Glomerular visceral epithelial cell (primary cell): ENCODE data around the gene KDM4B.

Experiments used
- DNase-seq: peaks from one replicate; pipeline ENCODE4 v3.0.0-alpha.2; 2016; ENCODE audit errors: extremely low spot score

KDM4B gene

DNA sequence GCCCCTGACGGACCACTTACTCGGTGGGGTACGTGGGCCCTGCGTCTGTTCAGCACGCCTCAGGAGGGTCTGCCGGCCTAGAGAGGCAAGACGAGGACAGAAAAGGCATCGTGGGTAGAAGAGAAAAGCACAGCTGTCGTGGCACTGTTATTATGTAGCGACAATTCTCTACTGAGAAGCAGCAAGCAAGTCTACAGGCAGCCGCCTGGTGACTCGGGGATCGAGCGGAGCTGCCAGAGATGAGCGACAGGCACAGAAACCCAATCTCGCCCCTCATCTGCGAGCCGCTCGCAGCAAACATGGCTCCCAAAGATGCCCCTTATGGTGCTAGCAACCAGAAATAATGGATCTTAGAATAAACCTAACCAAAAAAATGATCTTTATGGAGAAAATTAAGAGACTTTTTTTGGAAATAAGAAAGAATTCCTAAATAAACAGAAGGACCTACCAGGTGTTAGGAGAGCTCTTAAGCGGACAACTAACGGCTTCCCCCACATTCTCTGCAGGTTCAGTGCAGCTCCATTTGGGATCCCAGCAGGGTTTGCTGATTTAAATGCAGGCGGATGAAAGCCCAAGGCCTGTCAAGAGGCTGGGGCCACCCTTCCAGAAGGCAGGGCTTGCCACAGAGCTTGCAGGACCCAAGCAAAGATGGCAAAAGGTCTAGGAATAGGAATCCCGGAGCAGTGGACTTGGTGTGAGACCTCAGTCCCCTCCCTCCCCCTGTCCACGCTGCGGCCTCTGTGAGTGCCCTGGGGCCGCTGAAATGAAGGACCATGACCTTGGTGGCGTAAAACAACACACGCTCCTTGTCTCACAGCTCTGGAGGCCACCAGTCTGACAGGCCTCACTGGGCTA is 152.6 kb downstream of the KDM4B start:
- no peak for DNase-seq

- no peak for DNase-seq
Observed at GRCh38 chr19:5122121-5122400, 153.1 kb downstream of the KDM4B start.

DNA sequence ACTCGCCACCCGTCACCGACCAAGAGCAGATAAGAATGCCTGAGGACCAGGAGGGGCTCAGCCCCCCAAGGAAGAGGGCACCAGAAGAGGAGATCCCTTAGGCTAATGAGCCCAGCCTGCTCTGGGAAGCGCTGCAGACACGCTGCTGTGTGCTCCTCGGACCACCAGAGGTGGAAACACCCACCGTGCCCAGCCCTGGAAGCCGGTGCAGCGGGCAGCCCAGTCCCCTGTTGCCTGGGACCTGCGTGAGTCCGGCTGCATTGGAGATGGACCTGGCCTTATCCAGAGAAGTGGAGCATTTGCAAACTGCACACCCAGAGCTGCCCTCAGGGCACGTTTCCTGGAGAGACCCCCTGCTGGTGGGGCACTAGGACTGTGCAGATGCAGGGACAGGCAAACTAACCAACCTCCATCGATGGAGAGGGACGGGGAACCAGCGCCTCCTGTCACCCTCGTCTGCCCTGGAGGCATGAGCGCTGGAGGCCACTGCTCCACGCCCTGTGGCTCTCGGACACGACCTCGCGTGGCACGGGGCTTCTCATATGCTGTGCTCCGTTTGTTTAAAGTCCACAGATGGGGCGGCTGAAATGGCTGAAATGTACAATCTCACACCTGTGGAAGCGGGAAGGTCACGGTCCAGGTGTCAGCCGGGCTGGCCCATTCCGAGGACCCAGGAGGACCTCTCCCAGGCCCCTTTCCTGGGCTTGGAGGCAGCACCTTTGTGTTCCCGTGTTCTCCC is 153.9 kb downstream of the KDM4B start:
- DNase-seq: no peak

DNA sequence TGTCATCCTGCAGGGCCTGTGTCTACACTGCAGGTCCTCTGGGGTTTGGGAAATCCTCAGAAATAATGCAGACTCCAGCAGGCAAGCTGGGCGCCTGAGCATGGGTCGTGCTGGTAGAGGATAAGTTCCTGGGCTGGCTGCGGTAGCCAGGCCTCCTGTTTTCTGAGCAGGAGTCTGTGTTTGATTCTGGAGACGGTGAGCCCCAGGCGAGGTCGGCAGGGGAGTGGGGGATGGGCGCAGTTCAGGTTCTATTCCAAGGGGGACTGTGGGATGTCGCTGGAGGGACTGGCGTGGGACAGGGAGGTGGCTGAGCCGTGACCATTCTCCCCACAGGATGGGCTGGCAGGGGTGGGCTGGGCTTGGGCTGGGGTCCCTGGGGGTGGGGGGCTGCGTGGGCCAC is 154.7 kb downstream of the KDM4B start:
- DNase-seq: no peak

GRCh38 chr19:5124111-5124855 is 155.4 kb downstream of the KDM4B start:
- DNase-seq: no peak

DNA sequence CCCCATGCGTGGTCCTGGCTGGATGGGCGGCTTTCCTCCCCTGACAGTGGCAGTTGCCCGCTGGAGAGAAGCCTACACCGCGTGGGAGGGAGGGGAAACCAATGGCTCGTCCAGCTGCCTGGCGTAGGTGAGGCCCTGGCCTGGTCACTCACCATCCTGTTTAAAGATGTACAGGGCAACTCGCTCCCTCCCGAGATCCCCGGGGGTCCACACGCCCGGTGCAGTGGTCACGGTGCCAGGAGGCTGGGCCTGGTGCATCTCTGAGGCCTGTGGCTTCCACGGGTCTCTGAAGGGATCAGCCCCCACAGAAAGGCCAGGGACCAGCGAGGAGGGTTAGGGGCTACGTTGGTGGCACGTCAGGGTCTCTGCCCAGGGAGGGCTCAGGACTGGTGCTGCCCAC is 156.5 kb downstream of the KDM4B start:
- no peak for DNase-seq

- no peak for DNase-seq
Observed at GRCh38 chr19:5125797-5126497, 157.0 kb downstream of the KDM4B start.

DNA sequence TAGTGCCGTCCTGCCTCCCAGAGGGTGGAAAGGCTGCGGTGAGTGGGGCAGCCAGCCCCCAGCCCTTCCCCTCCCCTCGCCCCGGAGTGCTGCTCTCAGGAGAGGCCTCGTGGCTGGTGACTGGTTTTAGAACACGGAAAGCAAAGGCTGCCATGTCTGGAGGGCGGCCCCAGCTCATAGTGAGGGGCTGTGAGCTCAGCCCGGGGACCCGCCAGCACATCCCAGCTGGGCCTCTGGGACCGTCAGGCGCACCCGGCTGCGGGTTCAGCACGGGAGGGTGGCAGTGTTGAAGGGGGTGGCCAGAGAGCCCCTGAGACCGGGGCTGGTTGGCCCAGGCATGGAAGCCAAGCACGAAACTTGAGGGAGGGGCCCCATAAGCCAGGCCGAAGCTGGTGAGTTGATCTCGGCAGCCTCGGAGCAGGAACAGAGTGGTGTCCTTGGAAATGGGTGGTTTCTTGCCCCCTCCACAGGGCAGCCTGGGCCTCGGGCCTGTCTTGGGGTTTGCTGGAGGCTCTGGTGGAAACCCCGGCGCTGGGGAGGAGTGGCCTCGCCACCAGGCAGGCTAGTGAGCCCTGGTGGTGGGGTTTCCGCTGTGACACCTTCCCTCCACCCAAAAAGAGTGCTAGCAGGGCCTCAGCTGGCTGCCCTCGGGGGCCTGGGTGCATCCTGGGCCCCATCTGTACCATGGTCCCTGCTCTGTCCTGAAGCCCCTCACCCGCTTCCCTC is 157.7 kb downstream of the KDM4B start:
- DNase-seq: no peak

DNA sequence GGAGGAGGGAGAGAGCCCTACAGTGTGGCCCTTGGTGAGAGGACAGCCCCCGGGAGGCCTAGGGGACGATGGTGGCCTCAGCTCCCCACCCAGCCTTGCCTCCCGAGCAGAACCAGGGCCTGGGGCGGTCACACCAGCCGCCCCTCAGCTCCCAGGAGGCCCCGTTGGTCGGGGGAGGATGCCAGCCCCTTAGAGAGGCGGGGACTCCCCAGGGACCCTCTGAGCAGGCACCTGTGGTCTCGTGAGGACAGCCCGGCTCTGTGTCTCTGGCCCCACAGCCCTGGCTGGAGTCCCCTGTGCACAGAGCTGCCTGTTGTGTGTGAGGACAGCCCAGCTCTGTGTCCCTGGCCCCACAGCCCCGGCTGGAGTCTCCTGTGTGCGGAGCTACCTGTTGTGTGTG is 158.8 kb downstream of the KDM4B start:
- no peak for DNase-seq

DNA sequence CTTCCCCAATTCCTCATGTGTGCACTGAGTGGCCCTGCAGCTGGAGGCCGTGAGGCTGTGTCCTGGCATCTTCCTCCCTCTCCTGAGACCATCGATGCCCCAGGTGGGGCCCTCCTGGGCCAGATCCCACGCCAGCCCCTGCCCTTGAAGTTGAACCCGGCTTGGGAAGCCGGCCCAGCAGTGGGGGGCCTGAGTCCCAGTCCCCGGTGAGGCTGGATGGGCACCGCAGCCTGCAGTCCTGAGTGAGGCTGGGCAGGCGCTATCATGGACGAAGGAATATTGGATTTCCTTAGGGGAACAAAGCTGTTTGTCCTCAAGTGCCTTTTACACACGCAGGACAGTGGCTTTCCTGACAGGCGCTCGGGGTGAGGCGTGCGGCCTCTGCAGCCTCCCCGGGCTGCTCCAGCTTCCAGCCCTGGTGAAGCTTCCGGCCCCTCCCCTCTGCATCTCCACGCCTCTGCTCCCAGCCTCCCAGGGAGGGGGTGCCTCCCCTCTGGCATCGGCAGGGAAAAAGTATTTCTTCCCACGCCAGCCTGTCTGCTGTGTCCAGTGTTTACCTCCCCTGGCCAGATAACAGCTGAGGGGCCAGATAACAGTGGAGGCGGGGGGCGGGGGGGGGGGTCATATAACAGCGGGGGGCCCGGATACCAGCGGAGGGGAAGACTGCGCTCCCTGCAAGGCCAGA is 159.5 kb downstream of the KDM4B start:
- DNase-seq: no peak

DNA sequence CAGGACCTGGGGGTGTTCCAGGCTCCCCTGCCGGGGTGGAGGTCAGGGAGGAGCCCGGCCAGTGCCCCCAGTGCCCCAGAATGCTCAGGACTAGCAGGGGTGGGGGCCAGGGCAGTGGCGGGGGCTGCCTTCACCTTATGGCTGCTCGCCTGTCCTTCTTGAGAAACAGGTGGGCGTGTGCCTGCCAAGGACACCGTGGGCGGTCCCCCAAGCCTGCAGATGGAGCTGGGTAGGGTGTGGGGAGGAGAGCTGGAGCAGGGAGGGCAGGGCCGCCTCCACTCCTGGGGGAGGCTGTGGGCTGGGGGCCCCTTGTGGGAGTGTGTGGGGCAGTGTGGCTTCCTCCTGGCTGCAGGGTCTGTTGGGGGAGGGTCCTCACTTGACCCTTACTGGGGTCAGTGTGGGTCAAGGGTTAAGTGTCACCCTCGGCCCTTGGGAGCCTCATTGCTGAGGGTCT is 160.1 kb downstream of the KDM4B start:
- DNase-seq: no peak

DNA sequence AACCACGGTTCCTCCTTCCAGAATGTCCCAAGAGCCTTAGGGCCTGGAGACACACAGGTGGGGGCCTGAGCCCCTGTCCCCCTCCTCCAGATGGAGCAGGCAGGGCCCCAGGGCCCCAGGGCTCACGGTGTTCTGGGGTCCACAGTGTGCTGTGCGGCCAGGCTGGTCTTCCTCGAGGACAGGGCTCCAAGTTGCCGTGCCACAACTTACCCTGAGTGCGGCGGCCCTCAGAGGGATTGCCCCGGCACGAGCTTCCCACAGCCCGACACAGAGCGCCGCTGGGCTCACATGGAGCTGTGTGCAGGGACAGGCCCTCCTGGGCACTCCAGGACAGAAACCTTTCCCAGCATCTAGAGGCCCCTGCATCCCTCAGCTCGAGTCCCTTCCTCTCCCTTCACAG is 160.8 kb downstream of the KDM4B start:
- no peak for DNase-seq

DNA sequence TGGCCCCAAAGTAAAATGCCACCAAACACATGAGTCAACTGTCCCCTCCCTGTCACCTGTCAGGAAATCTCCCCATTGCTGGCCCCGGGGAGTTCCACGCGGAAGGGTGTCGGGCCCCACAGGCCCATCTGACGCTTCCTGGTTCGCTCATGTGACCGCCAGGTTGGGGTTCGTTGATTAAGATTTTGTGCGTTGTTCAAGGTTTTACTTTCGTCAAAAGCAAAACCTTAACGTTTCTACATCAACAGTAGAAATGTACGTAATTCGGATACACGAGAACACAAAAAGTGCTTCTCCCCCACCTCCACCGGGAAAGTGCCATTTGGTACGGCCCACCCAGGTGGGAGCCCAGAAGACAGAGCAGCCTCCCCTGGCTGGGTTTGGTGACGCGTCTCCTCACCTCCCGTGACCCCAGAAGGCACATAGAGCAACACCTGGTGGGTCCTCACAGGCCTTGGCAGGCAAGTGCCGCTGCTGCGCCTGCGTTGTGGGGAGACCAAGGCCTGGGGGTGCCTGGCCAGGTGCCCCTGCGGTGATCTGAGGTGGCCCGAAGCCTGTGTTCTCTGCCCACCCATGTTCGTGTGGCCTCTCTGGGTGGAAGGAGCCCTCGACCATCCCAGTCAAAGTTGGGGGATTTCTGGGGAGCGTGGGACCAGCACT is 161.6 kb downstream of the KDM4B start:
- no peak for DNase-seq

DNA sequence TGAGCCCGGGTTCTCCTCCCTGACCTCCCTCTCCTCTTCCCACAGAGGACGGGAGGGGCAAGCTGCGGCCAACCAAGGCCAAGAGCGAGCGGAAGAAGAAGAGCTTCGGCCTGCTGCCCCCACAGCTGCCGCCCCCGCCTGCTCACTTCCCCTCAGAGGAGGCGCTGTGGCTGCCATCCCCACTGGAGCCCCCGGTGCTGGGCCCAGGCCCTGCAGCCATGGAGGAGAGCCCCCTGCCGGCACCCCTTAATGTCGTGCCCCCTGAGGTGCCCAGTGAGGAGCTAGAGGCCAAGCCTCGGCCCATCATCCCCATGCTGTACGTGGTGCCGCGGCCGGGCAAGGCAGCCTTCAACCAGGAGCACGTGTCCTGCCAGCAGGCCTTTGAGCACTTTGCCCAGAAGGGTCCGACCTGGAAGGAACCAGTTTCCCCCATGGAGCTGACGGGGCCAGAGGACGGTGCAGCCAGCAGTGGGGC is 162.2 kb downstream of the KDM4B start:
- no peak for DNase-seq

DNA sequence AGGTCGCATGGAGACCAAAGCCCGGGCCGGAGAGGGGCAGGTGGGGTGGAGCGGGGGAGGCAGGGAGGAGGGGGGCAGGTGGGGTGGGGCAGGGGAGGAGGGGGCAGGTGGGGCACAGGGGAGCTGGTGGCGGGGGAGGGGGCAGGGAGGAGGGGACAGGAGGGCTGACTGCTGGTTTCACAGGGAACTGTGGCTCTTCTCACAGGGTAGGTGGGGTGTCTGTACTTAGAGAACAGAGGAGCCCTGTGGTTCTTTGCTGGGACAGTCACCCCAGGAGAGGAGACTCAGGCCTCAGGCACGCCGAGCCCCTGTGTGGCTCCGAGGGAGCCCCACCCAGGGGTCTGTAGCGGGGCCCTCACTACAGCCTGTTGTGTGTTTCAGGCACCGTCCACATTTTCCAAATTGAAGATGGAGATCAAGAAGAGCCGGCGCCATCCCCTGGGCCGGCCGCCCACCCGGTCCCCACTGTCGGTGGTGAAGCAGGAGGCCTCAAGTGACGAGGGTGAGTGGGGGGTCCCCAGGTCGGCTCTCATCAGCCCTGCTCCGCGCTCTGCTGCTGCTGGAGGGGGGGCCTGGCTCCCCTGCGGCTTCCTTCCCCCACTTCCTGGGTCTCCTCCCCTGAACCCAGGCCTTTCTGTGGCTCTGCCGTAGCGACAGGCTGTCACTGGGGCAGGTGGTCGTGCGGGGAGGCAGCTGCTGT is 162.7 kb downstream of the KDM4B start:
- no peak for DNase-seq

DNA sequence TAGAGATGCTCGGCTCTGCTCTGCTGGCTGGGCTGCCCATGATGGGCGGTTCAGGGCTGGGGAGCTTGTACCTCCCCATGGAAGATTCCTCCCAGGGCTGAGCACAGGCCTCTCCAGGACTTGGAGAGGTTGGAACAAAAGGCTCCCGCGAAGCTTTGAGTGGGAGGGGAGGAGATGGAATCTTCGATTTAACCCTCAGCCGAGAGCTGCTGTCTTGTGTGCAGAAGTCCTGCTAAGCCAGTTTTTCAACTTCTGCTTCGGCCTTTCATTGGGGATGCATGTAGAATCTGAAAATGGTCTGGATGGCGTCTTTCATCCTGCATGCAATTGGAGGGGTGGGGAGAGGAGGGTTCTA is 163.3 kb downstream of the KDM4B start:
- no peak for DNase-seq

GRCh38 chr19:5132698-5133651 is 164.1 kb downstream of the KDM4B start:
- no peak for DNase-seq

DNA sequence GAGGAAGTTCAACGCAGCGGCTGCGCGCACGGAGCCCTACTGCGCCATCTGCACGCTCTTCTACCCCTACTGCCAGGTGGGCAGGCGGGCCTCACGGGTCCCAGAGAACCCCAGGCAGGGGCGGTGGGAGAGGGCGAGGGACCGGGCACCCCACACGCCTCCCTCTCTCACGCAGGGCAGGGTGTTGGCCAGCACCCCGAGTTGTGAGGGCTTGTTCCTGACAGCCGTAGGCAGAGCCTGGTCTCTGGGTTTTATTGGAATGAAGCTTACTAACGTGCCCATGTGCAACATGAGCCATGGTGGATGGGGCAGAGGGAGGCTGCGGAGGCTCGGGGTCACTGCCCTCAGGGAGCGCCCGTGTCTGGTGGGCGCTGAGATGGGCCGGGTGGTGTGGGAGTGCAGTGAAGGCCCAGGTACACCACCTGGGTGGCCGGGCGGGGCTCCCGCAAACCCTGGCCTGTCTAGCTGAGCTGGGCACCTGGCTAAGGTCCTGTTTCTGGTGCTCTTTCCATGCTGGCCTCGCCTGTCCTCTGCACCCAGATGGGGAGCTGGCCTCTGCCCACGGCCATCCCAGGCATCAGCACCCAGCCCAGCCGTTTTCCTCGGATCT is 165.2 kb downstream of the KDM4B start:
- no peak for DNase-seq
